Measurements from ENCODE around the gene ODAD3.
"Not testable (repeated sequence)": the region's sequence is repeated elsewhere in the genome, so short reads cannot be mapped to it uniquely, and the experiment has no call there.

Gene ODAD3

GRCh38 chr19:11434703-11435056 lies 241 bp downstream of the ODAD3 start:
- DNase-seq = no peak

- DNase-seq = not testable (repeated sequence)
Measured at GRCh38 chr19:11433526-11433925, 1.4 kb downstream of the ODAD3 start.

GRCh38 chr19:11426656-11427055 lies 8.3 kb downstream of the ODAD3 start:
- no peak for DNase-seq

- DNase-seq = no peak
Measured at GRCh38 chr19:11425719-11426457, 9.0 kb downstream of the ODAD3 start.

- DNase-seq = no peak
Measured at GRCh38 chr19:11423791-11424181, 11.1 kb downstream of the ODAD3 start.

GRCh38 chr19:11423164-11423790 lies 11.6 kb downstream of the ODAD3 start:
- DNase-seq = no peak

GRCh38 chr19:11422163-11423065 lies 12.5 kb downstream of the ODAD3 start:
- DNase-seq = no peak

- DNase-seq = no peak
Measured at GRCh38 chr19:11421371-11422098, 13.4 kb downstream of the ODAD3 start.

GRCh38 chr19:11420429-11421370 lies 14.2 kb downstream of the ODAD3 start:
- DNase-seq = no peak

- DNase-seq = peak; percentile 70
Measured at GRCh38 chr19:11418549-11419506, 16.1 kb downstream of the ODAD3 start, which contains the start of gene RGL3. Gene RGL3, minus strand, starts transcription at chr19:11419314. Its CDS starts 36 bp downstream, at chr19:11419278.

GRCh38 chr19:11418094-11418548 lies 16.8 kb downstream of the ODAD3 start:
- DNase-seq = peak; percentile 70

GRCh38 chr19:11416346-11417052 lies 18.4 kb downstream of the ODAD3 start:
- no peak for DNase-seq

- DNase-seq = no peak
Measured at GRCh38 chr19:11414544-11414943, 20.4 kb downstream of the ODAD3 start.

- DNase-seq = no peak
Measured at GRCh38 chr19:11410682-11411081, 24.2 kb downstream of the ODAD3 start.

- DNase-seq = no peak
Measured at GRCh38 chr19:11408591-11408990, 26.3 kb downstream of the ODAD3 start.

GRCh38 chr19:11406703-11407236 lies 28.2 kb downstream of the ODAD3 start:
- DNase-seq = not testable (repeated sequence)

GRCh38 chr19:11405846-11406643 lies 28.9 kb downstream of the ODAD3 start:
- DNase-seq = no peak

- DNase-seq = no peak
Measured at GRCh38 chr19:11404588-11405222, 30.2 kb downstream of the ODAD3 start.
